ENCODE data around the gene TGFBR3L.

TGFBR3L gene

DNA sequence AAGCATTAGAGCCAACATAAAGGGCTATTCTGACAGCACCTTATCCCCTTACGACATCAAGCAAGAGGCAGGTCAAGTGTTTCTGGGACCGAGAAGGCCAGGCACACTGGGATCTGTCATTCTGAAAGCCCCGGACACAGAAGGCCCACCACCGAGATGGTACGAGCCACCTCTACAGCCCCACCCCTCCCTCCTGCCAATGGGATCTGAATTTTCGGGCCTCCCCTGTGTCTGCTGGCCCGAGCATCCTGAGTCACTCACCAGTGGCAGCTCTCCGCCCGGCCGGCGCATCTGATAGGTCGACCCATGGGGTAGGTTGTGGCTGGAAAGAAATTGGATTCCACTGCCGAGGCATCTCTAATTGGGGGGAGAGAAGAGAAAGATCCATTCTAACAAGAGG lies 26.2 kb downstream of the TGFBR3L start:
- ATAC-seq = no peak
- TF ChIP-seq, protein P1, sequence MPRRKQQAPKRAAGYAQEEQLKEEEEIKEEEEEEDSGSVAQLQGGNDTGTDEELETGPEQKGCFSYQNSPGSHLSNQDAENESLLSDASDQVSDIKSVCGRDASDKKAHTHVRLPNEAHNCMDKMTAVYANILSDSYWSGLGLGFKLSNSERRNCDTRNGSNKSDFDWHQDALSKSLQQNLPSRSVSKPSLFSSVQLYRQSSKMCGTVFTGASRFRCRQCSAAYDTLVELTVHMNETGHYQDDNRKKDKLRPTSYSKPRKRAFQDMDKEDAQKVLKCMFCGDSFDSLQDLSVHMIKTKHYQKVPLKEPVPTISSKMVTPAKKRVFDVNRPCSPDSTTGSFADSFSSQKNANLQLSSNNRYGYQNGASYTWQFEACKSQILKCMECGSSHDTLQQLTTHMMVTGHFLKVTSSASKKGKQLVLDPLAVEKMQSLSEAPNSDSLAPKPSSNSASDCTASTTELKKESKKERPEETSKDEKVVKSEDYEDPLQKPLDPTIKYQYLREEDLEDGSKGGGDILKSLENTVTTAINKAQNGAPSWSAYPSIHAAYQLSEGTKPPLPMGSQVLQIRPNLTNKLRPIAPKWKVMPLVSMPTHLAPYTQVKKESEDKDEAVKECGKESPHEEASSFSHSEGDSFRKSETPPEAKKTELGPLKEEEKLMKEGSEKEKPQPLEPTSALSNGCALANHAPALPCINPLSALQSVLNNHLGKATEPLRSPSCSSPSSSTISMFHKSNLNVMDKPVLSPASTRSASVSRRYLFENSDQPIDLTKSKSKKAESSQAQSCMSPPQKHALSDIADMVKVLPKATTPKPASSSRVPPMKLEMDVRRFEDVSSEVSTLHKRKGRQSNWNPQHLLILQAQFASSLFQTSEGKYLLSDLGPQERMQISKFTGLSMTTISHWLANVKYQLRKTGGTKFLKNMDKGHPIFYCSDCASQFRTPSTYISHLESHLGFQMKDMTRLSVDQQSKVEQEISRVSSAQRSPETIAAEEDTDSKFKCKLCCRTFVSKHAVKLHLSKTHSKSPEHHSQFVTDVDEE (CRISPR knock-in tag; IDR thresholded peaks at IDR 0.05) = no peak
- TF ChIP-seq ZNF8 (CRISPR knock-in tag; IDR thresholded peaks at IDR 0.05) = no peak
- TF ChIP-seq ZNF70 (CRISPR knock-in tag; IDR thresholded peaks at IDR 0.05) = no peak
- no peak for TF ChIP-seq PPARA (CRISPR knock-in tag; IDR thresholded peaks at IDR 0.05; ENCODE audit: borderline replicate concordance)
- no peak for TF ChIP-seq CSDC2 (CRISPR knock-in tag; IDR thresholded peaks at IDR 0.05)
- no peak for TF ChIP-seq ARNTL (CRISPR knock-in tag; IDR thresholded peaks at IDR 0.05; ENCODE audit: borderline replicate concordance, low read depth)
- TF ChIP-seq ESRRG (CRISPR knock-in tag; IDR thresholded peaks at IDR 0.05) = no peak
- TF ChIP-seq, protein P2, sequence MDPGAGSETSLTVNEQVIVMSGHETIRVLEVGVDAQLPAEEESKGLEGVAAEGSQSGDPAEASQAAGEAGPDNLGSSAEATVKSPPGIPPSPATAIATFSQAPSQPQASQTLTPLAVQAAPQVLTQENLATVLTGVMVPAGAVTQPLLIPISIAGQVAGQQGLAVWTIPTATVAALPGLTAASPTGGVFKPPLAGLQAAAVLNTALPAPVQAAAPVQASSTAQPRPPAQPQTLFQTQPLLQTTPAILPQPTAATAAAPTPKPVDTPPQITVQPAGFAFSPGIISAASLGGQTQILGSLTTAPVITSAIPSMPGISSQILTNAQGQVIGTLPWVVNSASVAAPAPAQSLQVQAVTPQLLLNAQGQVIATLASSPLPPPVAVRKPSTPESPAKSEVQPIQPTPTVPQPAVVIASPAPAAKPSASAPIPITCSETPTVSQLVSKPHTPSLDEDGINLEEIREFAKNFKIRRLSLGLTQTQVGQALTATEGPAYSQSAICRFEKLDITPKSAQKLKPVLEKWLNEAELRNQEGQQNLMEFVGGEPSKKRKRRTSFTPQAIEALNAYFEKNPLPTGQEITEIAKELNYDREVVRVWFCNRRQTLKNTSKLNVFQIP (CRISPR knock-in tag; IDR thresholded peaks at IDR 0.05; ENCODE audit: borderline replicate concordance, low read depth) = no peak
- TF ChIP-seq OSR1 (CRISPR knock-in tag; IDR thresholded peaks at IDR 0.05) = no peak
- no peak for TF ChIP-seq TCF4 (CRISPR knock-in tag; IDR thresholded peaks at IDR 0.05; ENCODE audit: borderline replicate concordance)
- no peak for TF ChIP-seq ZFP30 (CRISPR knock-in tag; IDR thresholded peaks at IDR 0.05)
- no peak for TF ChIP-seq TOX (CRISPR knock-in tag; IDR thresholded peaks at IDR 0.05; ENCODE audit: borderline replicate concordance)
- TF ChIP-seq ISL1 (CRISPR knock-in tag; IDR thresholded peaks at IDR 0.05) = no peak
- no peak for TF ChIP-seq ZNF565 (CRISPR knock-in tag; conservative IDR thresholded peaks at IDR 0.05; ENCODE audit: low read depth)
- no peak for TF ChIP-seq ZFP3 (CRISPR knock-in tag; IDR thresholded peaks at IDR 0.05)
- TF ChIP-seq BACH2 (CRISPR knock-in tag; IDR thresholded peaks at IDR 0.05; ENCODE audit: borderline replicate concordance) = no peak
- TF ChIP-seq, protein P3, sequence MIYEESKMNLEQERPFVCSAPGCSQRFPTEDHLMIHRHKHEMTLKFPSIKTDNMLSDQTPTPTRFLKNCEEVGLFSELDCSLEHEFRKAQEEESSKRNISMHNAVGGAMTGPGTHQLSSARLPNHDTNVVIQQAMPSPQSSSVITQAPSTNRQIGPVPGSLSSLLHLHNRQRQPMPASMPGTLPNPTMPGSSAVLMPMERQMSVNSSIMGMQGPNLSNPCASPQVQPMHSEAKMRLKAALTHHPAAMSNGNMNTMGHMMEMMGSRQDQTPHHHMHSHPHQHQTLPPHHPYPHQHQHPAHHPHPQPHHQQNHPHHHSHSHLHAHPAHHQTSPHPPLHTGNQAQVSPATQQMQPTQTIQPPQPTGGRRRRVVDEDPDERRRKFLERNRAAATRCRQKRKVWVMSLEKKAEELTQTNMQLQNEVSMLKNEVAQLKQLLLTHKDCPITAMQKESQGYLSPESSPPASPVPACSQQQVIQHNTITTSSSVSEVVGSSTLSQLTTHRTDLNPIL (CRISPR knock-in tag; IDR thresholded peaks at IDR 0.05; ENCODE audit: low read depth) = no peak
- TF ChIP-seq ZC3H10 (CRISPR knock-in tag; IDR thresholded peaks at IDR 0.05) = no peak
- no peak for TF ChIP-seq RARB (CRISPR knock-in tag; IDR thresholded peaks at IDR 0.05)

DNA sequence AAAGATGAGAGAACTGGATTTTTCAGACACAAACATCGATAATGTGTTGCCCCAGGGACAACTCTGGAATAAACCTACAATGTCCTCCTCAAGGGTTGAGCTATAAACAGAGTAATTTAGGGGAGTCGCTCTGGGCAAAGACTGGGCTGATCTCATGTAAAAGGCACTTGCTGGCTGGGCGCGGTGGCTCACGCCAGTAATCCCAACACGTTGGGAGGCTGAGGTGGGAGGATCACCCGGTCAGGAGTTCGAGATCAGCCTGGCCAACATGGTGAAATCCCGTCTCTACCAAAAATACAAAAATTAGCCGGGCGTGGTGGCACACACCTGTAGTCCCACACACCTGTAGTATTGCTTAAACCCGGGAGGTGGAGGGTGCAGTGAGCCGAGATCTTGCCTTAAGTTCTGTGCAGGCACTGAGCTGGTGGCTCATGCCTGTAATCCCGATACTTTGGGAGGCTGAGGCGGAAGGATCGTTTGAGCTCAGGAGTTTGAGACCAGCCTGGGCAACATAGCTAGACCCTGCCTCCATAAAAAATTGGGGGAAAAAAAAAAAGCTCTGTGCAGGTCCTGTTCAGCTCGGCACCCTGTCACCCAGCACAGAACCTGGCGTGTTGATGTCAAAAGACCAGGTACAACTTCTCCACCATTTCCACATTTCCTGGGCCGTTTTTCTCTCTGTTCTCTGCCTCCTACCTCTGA lies 27.4 kb downstream of the TGFBR3L start:
- TF ChIP-seq TOX (CRISPR knock-in tag; IDR thresholded peaks at IDR 0.05; ENCODE audit: borderline replicate concordance) = no peak
- no peak for TF ChIP-seq ESRRG (CRISPR knock-in tag; IDR thresholded peaks at IDR 0.05)
- TF ChIP-seq CSDC2 (CRISPR knock-in tag; IDR thresholded peaks at IDR 0.05) = no peak
- TF ChIP-seq, protein P1 (CRISPR knock-in tag; IDR thresholded peaks at IDR 0.05) = no peak
- TF ChIP-seq TCF4 (CRISPR knock-in tag; IDR thresholded peaks at IDR 0.05; ENCODE audit: borderline replicate concordance) = no peak
- TF ChIP-seq ZNF8 (CRISPR knock-in tag; IDR thresholded peaks at IDR 0.05) = no peak
- TF ChIP-seq, protein P2 (CRISPR knock-in tag; IDR thresholded peaks at IDR 0.05; ENCODE audit: borderline replicate concordance, low read depth) = no peak
- TF ChIP-seq ARNTL (CRISPR knock-in tag; IDR thresholded peaks at IDR 0.05; ENCODE audit: borderline replicate concordance, low read depth) = no peak
- no peak for TF ChIP-seq PPARA (CRISPR knock-in tag; IDR thresholded peaks at IDR 0.05; ENCODE audit: borderline replicate concordance)
- TF ChIP-seq BACH2 (CRISPR knock-in tag; IDR thresholded peaks at IDR 0.05; ENCODE audit: borderline replicate concordance) = no peak
- no peak for TF ChIP-seq ZNF70 (CRISPR knock-in tag; IDR thresholded peaks at IDR 0.05)
- TF ChIP-seq ZNF565 (CRISPR knock-in tag; conservative IDR thresholded peaks at IDR 0.05; ENCODE audit: low read depth) = no peak
- no peak for TF ChIP-seq RARB (CRISPR knock-in tag; IDR thresholded peaks at IDR 0.05)

More for the DNA sequence above, 27.4 kb downstream of the TGFBR3L start:
- ATAC-seq = no peak

All from SK-N-SH treated with all-trans-retinoic acid at 6 μM for 48 hours (cell line).